ENCODE results near the gene SNPH. TPM values are rescaled to one million over a fixed set of nuclear protein-coding genes. Genes with fewer than 3 reads are reported as not detected.

SNPH gene
- total and polyA plus RNA-seq, 2 of the 8 experiments (the other 6 are each of a cell fraction or from before 2014, with no cell fraction given): 0.98 to 4.9 TPM

- POLR2A ChIA-PET (ENCODE audit: partially characterized antibody): no interaction called here
Measured at GRCh38 chr20:1232286-1233111, 33.6 kb upstream of the SNPH start.

More at GRCh38 chr20:1232286-1233111, 33.6 kb upstream of the SNPH start:
- Histone ChIP-seq H3K14ac (ENCODE audit: insufficient read length) (no peak overlapping the region), H3K9me3 (ENCODE audit: insufficient read depth in 2 of 2, low read depth in 1 of 2, low read length in 1 of 2) (no peaks in the 10 kb centered on the region), H2BK12ac (ENCODE audit: low read depth, low read length) (no peak overlapping the region), H3K4ac (replicated peaks; ENCODE audit: insufficient read length, low read depth, low read length) (no peak overlapping the region), H4K91ac (replicated peaks; ENCODE audit: insufficient read length, low read length) (no peak overlapping the region), H4K5ac (ENCODE audit: insufficient read length, low read depth, low read length) (no peak overlapping the region), H4K20me1 (replicated peaks in 1 of 2; ENCODE audit: control insufficient read depth in 1 of 2, insufficient read depth in 2 of 2, low read length in 2 of 2) (no peaks in the 10 kb centered on the region), H2BK5ac (ENCODE audit: low read depth, low read length) (no peak overlapping the region), H3K23me2 (ENCODE audit: low read depth, low read length) (no peaks in the 10 kb centered on the region), H3K27ac (ENCODE audit: low read depth, low read length) (no peak overlapping the region), H2BK15ac (ENCODE audit: low read length) (no peak overlapping the region), H4K8ac (ENCODE audit: extremely low read depth, insufficient read depth, low read length) (no peak overlapping the region), H3K27me3 (replicated peaks in 1 of 4; ENCODE audit: control insufficient read depth in 3 of 4, extremely low read depth in 1 of 4, insufficient read depth in 3 of 4, low read length in 3 of 4) (peaks cover 0 to 2% (median under 1%) of the 10 kb centered on the region in 4 experiments; a peak in 2 of 7 replicates), H2BK120ac (replicated peaks; ENCODE audit: low read depth, low read length) (no peak overlapping the region), H3K79me2 (ENCODE audit: control insufficient read depth in 1 of 2, insufficient read depth in 2 of 2, low read length in 2 of 2) (no peaks in the 10 kb centered on the region), H2BK20ac (ENCODE audit: low read length) (no peak overlapping the region), H3K4me3 (ENCODE audit: extremely low read depth in 1 of 4, insufficient read depth in 2 of 4, low read depth in 3 of 4, low read length in 4 of 4) (no peak overlapping the region), H3K18ac (ENCODE audit: extremely low read depth, low read length) (no peak overlapping the region), H3K4me2 (ENCODE audit: insufficient read depth in 1 of 2, low read depth in 2 of 2, low read length in 2 of 2) (no peak overlapping the region), H3K4me1 (replicated peaks in 1 of 4; ENCODE audit: control insufficient read depth in 3 of 4, insufficient read depth in 4 of 4, low read length in 3 of 4) (no peaks in the 10 kb centered on the region), H2AK5ac (ENCODE audit: low read depth, low read length) (no peak overlapping the region), H3K36me3 (ENCODE audit: control insufficient read depth in 2 of 4, insufficient read depth in 4 of 4, low read length in 3 of 4) (no peaks in the 10 kb centered on the region), H2AFZ (ENCODE audit: low read length) (no peak overlapping the region), H3K79me1 (ENCODE audit: low read depth, low read length) (no peaks in the 10 kb centered on the region), H3K23ac (ENCODE audit: insufficient read length) (no peak overlapping the region), H3K9ac (replicated peaks in 1 of 4; ENCODE audit: extremely low read depth in 1 of 4, low read depth in 3 of 4, low read length in 3 of 4) (no peak overlapping the region), H3K56ac (replicated peaks; ENCODE audit: insufficient read length, low read depth, low read length) (no peak overlapping the region)
- 73% methylated on average over 3 of the region's 3 CpGs; no CpG with 5 or more reads in 1 of the 2 experiments for WGBS, 2 experiments (ENCODE audit: extremely low coverage in 1 of 2, insufficient coverage in 1 of 2, insufficient read length in 1 of 2, insufficient replicate concordance in 2 of 2, low coverage in 1 of 2, low lambda C conversion rate in 2 of 2, missing lambda C conversion rate in 1 of 2)
- CTCF ChIA-PET (ENCODE audit: partially characterized antibody): no interaction called here
- FAIRE-seq (no peak), DNase-seq (ENCODE audit: low read depth in 1 of 2, low spot score in 2 of 2) (no peak)
- TF ChIP-seq ZNF274 (IDR thresholded peaks at IDR 0.05; ENCODE audit: borderline replicate concordance, extremely low read depth, low read length) (no peak), SP2 (IDR thresholded peaks at IDR 0.05; ENCODE audit: low read length) (no peak), SAP30 (IDR thresholded peaks at IDR 0.05; ENCODE audit: insufficient read depth, insufficient replicate concordance, low read length) (no peak)

Measured in H1 (cell line).